GM18861 (cell line): Measurements from ENCODE around the gene HSPA12B.

Experiments used
- ATAC-seq: cut with Tn5 transposase; IDR thresholded peaks from one replicate; pipeline ENCODE4 v1.9.1; 2021; ENCODE audit not compliant: unreplicated experiment

The HSPA12B gene

GRCh38 chr20:3702611-3703391 lies 29.7 kb upstream of the HSPA12B start:
- no peak for ATAC-seq

GRCh38 chr20:3704087-3704486 lies 28.4 kb upstream of the HSPA12B start:
- no peak for ATAC-seq

- ATAC-seq, result no peak
Measured at GRCh38 chr20:3705491-3705969, 27.0 kb upstream of the HSPA12B start.

DNA sequence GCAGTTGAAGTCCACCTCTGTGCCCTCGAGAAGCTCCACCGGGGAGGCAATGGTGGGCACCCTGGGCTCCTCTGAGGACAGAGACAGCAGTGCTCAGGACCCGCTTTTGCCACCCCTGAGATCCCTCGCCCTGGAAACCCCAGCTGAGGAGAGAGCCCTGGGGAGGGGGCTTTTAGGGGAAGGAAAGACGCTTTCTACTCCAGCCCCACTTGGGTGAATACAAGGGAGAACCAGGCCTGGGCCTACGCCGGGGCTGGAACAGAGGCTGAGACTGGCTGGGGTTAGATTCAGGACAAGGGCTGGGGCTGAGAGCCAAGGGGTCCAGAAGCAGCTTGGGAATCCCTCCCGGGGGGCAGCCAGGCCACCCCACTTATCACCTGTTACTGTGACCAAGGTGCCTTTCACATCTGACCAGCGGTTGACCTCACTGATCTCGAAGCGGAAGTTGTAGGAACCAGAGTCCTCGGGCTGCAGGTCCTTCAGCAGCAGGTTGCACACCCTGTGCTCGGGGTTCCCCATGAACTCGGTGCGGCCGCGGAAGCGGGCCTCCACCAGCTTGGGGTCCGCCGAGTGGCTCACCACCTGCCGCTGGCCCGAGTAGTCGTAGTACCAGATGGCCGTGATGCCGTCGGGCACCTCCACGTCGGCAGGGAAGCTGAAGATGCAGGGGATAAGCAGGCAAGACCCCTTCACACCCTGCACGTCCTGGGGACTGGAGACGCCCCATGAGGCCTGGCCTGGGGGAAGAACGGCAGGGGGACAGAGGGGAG lies 26.3 kb upstream of the HSPA12B start:
- ATAC-seq, result no peak

DNA sequence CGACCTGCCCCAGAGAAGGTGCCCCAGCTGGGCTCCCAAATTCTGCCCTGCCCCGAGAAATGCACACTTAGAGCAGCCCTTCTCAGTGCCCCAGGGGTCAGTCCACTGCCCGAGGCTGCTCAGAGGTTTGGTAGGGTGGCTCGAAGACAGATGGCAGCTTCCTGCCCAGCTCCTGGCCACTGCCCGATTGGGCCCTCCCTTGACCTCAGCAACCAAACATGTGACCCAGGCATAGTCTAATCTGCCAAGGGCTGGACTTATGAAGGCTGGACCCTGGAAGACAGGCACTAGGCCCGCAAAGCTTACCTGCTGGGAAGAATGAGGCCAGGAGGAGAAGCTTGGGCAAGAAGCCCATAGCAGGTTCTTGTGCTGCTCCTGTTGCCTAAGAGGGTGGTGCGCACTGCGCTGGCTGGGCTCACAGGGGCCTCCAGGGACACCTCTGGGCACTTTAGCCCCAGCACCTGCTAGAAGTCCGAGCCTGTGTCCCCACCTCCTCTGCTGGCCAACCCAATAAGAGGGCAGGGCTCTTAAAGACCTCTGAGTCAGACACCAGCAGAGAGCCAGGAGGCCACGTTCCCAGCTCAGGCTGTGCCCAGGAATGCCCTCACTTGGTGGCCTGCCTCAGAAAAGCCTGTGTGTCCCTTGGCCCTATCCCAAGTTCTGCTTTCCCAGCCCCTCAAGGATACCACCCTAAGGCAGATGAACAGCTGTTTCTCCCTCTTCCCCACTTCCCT lies 25.5 kb upstream of the HSPA12B start:
- ATAC-seq, result no peak

DNA sequence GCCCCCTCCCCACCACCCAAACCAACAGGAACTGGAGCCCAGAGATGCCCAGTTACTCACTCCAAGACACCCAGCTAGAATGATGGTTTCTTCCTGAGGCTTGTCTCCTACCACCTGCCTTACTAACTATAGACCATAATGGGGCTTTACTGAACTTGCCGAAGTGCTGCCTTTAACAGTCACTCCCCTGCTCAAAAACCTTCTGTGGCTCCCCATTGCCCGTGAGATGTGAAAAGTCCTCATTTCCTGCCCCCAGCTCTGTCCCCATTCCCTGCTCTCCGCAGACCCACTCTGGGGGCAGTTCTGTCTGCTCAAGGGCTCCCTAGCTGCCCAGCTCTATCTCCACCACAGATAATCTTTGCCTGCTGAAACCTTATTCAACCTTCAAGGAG lies 25.0 kb upstream of the HSPA12B start:
- no peak for ATAC-seq

GRCh38 chr20:3710011-3710466 lies 22.4 kb upstream of the HSPA12B start:
- ATAC-seq, result no peak

DNA sequence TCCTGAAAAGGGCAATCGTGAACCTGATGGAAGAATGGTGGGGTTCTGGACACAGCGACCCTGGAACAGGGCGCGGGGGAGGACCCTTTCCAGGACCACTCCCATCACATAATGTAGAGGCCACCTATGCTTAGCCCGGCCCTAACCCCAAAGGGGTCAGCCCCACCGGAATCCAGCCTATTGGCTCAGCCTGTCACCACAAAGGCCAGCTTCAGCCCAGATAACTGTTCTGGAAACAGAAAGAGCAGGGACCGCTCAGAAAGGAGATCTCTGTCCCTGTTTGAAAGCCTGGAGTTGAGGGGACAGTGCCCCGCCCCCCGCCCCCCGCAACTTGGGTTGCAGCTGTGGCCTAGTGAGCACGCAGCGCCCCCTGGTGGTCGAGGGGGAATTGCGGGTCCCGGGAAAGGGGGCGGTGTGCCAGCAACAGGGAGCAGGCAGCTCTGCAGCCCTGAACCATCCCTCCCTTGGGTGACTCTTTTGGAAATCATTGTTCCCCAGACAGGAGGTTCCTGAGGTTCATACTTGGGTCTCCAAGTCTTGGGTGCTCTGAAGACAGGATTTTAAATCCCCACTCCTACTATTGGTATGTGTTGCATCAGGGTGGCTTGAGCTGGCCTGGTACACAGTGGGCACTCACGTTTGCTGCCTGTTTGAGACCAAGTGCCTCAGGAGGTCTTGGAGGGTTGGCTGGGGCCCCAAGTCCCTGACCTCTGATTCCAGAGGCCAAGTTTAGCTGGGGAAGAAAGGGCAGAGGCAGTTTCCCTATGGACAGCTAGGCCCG lies 21.6 kb upstream of the HSPA12B start:
- no peak for ATAC-seq

DNA sequence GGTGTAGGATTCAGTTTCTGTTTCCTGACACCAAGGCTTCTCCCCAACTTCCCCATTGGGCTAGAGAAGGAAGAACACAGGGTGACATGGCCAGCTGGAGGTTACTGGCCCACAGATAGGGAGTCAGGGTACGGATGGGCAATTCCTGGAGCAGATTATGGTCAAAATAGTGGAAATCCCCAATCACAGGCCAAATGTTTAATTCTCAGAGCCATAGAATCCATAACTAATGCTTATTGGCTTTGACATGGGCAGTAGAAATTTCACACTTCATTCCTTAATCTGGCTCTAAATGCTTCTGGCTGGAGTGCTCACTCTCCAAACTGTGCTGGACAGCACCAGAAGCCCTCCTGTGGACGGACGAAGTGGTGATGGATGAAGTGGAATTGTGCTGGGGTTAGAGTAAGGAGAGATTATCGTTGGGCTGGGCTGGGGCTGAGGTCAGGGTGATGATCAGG lies 21.0 kb upstream of the HSPA12B start:
- no peak for ATAC-seq

GRCh38 chr20:3712279-3712873 lies 20.1 kb upstream of the HSPA12B start, which contains the start of gene SIGLEC1:
Gene SIGLEC1 (minus strand): TSS chr20:3712600. CDS start chr20:3707128, 5,472 bp downstream.
- no peak for ATAC-seq

DNA sequence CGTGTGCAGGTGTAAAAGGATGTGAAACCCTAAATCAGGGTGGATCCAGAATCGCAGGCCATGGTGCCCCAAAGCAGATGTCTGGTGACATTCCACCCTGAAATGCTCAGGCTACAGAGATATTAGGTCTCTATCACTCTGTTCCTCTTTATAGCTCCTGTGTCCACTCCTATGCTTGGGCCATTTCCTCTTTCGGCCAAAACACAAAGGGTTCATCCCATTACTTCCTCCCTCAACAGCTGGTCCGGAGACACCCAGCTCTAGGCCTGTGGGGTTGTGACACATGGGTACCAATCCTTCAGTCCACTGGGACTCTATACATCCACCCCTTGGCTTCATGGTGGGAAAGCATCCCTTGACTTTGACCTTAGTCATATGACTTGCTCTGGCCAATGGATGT lies 18.4 kb upstream of the HSPA12B start:
- no peak for ATAC-seq

DNA sequence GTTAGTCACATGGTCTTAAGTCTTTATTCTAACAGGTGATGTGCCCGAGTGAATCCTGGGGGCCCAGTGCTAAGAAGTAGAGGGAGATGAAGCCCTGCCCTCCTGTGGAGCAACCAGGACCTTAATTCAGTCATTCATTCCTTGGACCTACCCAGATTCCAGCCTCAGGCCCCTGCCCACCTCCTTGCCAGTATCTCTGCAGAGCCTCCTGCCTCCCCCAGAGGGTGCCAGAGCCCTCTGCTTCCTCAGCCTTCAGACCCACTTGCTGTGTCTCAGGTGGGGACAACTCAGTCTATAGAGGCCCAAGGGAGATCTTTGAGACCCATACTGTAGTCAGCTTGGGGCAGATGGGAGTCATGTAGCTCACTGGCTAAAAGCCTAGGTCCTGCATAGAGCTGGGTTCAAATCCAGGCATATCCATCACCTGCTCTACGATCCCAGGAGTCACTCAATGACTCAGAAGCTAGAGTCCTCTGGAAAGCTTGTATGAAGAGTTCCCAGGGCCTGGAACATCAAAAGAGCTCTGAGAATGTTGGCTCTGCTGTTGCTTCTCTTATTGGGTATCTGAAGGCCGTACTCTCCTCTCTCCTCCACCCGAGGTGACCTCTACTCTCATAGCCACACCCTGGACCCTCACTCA lies 16.2 kb upstream of the HSPA12B start:
- no peak for ATAC-seq

- ATAC-seq, result no peak
Measured at GRCh38 chr20:3719046-3719445, 13.4 kb upstream of the HSPA12B start.

DNA sequence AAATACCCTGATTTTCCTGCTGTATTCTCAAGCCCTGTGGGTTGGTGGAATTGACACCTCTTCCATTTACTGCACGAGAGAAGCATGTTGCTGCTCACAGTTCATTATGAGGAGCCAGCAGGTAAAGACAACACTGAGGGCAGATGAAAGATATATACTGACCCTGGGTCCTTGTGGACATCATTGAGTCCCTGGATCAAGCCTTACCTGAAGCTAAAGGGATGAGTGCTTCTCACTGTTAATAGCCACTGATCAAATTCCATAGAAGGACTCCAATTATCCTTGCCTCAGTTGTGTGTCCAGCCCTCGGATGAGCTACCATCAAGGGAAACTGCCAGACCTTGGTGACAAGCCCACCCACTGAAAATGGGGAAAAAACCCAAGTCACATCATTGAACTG lies 12.4 kb upstream of the HSPA12B start:
- ATAC-seq, result no peak

- ATAC-seq, result no peak
Measured at GRCh38 chr20:3720626-3721025, 11.9 kb upstream of the HSPA12B start.

DNA sequence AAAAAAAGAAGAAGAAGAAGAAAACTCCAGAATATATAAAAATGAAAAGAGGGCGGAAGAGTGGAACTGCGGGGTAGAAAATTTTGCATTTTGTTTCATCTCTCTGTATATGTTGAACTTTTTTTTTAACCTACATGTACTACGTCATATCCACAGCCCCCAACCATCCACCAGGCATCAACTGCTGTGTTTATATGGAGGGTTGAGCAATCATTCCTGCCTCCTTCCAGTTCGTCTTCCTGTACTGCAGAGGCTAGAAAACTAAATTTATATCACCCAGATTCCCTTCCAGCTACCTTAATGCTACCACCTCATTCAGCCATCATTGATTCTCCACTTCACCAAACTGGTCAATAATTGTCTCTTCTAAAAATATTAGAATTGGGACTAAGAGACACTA lies 10.6 kb upstream of the HSPA12B start:
- no peak for ATAC-seq

DNA sequence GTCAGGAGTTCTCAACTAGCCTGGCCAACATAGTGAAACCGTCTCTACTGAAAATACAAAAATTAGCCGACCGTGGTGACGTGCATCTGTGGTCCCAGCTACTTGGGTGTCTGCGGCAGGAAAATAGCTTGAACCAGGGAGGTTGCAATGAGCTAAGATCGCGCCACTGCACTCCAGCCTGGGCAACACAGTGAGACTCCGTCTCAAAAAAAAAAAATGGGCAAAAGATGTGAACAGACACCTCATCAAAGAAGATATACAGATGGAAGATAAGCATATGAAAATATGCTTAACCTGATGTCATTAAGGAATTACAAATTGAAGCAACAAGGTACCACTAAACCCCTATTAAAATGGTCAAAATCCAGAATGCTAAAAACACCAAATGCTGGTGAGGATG lies 9.2 kb upstream of the HSPA12B start:
- ATAC-seq, result no peak

- ATAC-seq, result no peak
Measured at GRCh38 chr20:3724356-3724755, 8.1 kb upstream of the HSPA12B start.

DNA sequence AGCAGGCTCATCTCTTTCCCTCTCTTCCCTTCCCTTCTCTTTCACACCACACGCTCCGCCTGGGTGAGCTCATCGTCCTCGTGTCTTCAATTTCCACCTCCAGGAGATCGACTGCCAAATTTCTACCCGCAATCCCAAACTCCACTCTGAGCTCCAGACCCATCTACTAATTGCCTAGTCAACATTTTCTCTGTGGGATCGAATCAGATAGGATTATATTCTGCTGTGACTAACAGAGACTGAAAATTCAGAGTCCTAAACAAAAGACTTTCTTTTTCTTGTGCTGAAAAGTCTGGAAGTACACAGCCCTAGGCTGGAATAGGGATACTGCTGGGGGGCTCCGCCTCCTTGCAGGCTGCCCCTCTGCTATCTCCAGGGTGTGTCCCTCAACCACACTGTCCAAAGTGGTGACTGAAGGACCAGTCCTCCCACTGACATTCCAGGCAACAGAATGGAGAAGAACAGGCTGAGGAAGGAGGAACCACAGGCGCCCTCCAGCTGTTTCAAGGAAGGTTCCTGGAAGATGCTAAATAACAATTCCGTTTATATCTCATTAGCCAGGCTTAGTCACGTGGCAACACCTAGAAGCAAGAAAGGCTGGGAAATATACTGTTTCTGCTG lies 5.0 kb upstream of the HSPA12B start:
- ATAC-seq, result no peak
